Measurements from ENCODE around the gene PLCG2.

DNA sequence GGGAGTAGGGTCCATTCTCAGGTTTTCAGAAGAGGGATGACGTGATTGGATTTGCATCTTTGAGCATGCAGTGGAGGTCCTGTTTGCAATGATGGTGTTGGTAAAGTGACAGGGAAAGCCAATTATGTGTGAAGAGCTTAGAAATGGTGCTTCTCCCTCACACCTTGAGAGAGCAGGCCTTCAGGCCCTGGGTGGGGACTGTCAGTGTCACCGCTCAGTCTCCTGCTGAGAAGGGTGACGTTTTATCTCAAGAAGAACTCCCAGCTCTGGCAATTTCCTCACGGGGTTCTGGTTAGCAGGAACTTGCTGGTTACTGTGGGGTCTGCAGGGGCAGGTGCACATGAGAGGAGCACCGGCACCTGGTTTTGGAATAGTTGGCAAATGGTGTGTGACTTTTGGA, 11.2 kb downstream of the PLCG2 start:
- TF ChIP-seq, protein P1, sequence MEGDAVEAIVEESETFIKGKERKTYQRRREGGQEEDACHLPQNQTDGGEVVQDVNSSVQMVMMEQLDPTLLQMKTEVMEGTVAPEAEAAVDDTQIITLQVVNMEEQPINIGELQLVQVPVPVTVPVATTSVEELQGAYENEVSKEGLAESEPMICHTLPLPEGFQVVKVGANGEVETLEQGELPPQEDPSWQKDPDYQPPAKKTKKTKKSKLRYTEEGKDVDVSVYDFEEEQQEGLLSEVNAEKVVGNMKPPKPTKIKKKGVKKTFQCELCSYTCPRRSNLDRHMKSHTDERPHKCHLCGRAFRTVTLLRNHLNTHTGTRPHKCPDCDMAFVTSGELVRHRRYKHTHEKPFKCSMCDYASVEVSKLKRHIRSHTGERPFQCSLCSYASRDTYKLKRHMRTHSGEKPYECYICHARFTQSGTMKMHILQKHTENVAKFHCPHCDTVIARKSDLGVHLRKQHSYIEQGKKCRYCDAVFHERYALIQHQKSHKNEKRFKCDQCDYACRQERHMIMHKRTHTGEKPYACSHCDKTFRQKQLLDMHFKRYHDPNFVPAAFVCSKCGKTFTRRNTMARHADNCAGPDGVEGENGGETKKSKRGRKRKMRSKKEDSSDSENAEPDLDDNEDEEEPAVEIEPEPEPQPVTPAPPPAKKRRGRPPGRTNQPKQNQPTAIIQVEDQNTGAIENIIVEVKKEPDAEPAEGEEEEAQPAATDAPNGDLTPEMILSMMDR (IDR thresholded peaks at IDR 0.05; ENCODE audit: low read depth, low read length): no peak
- TF ChIP-seq EZH2phosphoT487 (IDR thresholded peaks at IDR 0.05; ENCODE audit: low read depth): no peak

Measured in OCI-LY3 (cell line).